Retinal pigment epithelial cell (primary cell): ENCODE results near the gene SLC12A5.

Experiments
- DNase-seq: peaks from one replicate; pipeline ENCODE4 v3.0.0-alpha.2; 2010; ENCODE audit warnings: low read depth
- H3K4me3 ChIP-seq: 2 replicates; pipeline ENCODE4 v1.5.1; 2011; ENCODE audit warnings: mild to moderate bottlenecking, low read length, control low read depth, moderate library complexity
- CTCF ChIP-seq: conservative IDR thresholded peaks from 2 replicates; pipeline ENCODE4 v1.5.1; 2011; ENCODE audit warnings: low read depth, low read length, control low read depth, inconsistent platforms

Gene SLC12A5

GRCh38 chr20:46046588-46047310, 17.7 kb downstream of the SLC12A5 start:
- no peak for DNase-seq
- no peak overlapping the region for H3K4me3 ChIP-seq
- TF ChIP-seq CTCF, result no peak

GRCh38 chr20:46047821-46048220, 18.8 kb downstream of the SLC12A5 start:
- no peak for DNase-seq
- TF ChIP-seq CTCF, result no peak
- H3K4me3 ChIP-seq, result no peak overlapping the region

DNA sequence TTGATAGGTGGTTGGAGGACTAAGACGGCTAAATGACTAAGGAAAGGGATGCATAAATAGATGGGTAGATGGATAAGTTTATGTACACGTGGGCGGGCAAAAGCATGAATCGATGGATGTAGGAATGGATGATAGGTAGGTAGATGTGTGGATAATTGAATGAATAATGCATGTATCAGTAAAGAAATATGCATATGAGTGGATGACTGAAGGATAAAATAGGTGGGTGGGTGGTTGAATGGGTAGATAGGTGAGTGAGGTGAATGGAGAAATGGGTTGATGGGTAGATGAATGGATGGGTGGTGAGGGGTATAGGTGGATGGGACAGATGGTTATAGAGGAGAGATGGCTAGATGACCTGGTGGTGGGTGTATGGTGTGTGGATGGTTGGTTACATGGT, 20.2 kb downstream of the SLC12A5 start:
- no peak for TF ChIP-seq CTCF
- DNase-seq, result no peak
- H3K4me3 ChIP-seq, result no peak overlapping the region

GRCh38 chr20:46049815-46050214, 20.8 kb downstream of the SLC12A5 start:
- DNase-seq, result no peak
- H3K4me3 ChIP-seq, result no peak overlapping the region
- no peak for TF ChIP-seq CTCF

GRCh38 chr20:46050444-46050843, 21.4 kb downstream of the SLC12A5 start:
- no peak overlapping the region for H3K4me3 ChIP-seq
- DNase-seq, result no peak
- TF ChIP-seq CTCF, result no peak

DNA sequence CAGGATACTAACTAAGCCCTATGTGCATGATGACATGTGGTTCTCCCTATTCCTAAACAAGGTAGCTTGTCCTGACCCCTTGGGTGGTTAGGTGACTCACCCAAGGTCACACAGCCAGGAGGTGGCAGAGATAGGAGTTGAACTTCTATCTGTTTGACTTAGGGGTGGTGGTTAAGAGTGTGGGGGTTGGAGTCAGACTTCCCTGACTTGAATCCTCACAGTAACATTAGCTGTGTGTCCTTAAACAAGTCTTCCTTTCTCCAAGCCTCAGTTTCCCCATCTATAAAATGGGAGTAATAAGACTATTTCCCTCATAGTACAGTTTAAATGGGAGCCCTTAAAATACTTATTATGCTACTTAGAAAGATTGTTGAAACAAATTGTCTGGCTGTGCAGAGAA, 21.9 kb downstream of the SLC12A5 start:
- H3K4me3 ChIP-seq, result no peak overlapping the region
- no peak for DNase-seq
- no peak for TF ChIP-seq CTCF

DNA sequence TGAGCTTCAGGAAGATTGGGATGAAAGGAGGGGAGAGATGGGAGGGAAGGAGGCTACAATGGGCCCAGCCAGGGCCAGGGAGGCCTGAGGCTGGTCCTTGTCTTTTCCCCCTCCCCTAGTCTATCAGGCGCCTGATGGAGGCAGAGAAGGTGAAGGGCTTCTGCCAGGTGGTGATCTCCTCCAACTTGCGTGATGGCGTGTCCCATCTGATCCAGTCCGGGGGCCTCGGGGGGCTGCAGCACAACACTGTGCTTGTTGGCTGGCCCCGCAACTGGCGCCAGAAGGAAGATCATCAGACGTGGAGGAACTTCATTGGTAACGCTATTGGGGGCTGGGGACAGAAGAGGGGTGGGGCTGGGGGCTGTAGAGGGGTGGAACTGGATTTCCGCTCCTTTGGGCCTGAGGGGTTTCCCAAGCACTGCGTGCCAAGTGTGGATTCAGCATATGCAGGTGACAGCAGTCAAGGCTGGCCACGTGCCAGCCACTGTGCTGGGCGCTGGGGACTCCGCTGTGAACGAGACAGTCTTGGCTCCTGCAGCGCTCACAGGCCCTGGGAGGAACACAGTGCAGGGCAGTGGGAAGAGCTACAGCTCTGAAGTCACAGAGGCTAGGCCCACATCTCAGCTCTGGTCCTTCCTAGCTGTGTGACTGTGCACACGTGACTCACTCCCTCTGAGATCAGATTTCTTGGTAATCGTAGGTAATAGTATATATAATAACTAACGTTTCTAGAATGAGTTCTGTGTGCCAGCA, 22.7 kb downstream of the SLC12A5 start:
- TF ChIP-seq CTCF, result no peak
- DNase-seq, result no peak
- H3K4me3 ChIP-seq, result no peak overlapping the region
